BE2C (cell line): ENCODE results near the gene ABHD15.

Source experiments
- DNase-seq: peaks from one replicate; pipeline ENCODE4 v3.0.0-alpha.2; 2020
- H3K27me3 ChIP-seq: fragments of 250-450 bp; sonication (Bioruptor Pico); 2 replicates; pipeline ENCODE4 v1.5.1; 2020; ENCODE audit warnings: mild to moderate bottlenecking
- H3K36me3 ChIP-seq: fragments of 250-450 bp; sonication (Bioruptor Pico); 2 replicates; pipeline ENCODE4 v1.5.1; 2020; ENCODE audit warnings: mild to moderate bottlenecking
- H3K4me1 ChIP-seq: fragments of 250-450 bp; sonication (Bioruptor Pico); 2 replicates; pipeline ENCODE4 v1.5.1; 2020
- H3K4me3 ChIP-seq: 2 replicates; pipeline ENCODE4 v1.5.1; 2011; ENCODE audit warnings: low read depth, low read length
- H3K9me3 ChIP-seq: fragments of 250-450 bp; sonication (Bioruptor Pico); 2 replicates; pipeline ENCODE4 v1.5.1; 2020
- TF ChIP-seq, protein P1 (sequence below): IDR thresholded peaks from 2 replicates; pipeline ENCODE4 v1.5.1; 2012; ENCODE audit warnings: mild to moderate bottlenecking, low read depth, low read length

ABHD15 gene

DNA sequence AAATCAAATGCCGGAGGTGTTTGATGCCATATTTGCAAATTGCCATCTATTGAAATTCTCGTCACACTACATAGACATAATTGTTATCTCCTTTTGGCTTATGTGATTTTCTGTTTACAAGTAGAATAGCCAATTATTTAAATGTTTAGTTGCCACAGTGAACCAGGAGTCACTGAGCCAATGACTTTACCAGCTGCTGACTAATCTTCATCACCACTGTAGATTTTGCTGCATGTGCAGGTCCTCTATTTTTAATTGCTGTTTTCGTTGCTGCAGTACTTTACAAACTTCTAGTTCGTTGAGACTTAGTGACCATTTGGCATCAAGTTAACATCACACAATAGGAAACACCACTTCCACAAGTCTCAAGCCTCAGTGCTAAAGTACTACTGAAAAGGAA lies 22.8 kb downstream of the ABHD15 start:
- no peak for DNase-seq
- TF ChIP-seq, protein P1, sequence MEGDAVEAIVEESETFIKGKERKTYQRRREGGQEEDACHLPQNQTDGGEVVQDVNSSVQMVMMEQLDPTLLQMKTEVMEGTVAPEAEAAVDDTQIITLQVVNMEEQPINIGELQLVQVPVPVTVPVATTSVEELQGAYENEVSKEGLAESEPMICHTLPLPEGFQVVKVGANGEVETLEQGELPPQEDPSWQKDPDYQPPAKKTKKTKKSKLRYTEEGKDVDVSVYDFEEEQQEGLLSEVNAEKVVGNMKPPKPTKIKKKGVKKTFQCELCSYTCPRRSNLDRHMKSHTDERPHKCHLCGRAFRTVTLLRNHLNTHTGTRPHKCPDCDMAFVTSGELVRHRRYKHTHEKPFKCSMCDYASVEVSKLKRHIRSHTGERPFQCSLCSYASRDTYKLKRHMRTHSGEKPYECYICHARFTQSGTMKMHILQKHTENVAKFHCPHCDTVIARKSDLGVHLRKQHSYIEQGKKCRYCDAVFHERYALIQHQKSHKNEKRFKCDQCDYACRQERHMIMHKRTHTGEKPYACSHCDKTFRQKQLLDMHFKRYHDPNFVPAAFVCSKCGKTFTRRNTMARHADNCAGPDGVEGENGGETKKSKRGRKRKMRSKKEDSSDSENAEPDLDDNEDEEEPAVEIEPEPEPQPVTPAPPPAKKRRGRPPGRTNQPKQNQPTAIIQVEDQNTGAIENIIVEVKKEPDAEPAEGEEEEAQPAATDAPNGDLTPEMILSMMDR, result no peak
- Histone ChIP-seq H3K27me3 (no peaks in the 10 kb centered on the region), H3K4me3 (no peak overlapping the region), H3K9me3 (no peaks in the 10 kb centered on the region), H3K36me3 (no peaks in the 10 kb centered on the region; the same call in none of the 2 replicates), H3K4me1 (peaks cover 2% of the 10 kb centered on the region; the same call in 1 of the 2 replicates)

DNA sequence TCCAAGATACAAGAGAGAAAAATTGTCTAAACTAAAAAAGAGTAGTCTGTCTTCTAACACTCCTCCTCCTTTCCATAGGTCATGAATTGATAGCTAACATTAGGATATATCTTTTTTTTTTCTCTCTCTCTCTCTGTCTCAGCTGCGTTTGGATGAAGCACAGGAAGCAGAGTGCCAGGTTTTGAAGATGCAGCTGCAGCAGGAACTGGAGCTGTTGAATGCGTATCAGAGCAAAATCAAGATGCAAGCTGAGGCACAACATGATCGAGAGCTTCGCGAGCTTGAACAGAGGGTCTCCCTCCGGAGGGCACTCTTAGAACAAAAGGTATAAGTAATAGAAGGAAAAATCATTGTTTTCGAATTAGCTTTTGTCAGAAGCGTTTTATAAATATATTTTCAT lies 32.9 kb downstream of the ABHD15 start:
- H3K36me3 ChIP-seq, result no peaks in the 10 kb centered on the region
- TF ChIP-seq, protein P1, result no peak

GRCh38 chr17:29526322-29526721 lies 40.5 kb downstream of the ABHD15 start:
- TF ChIP-seq, protein P1, result no peak
- Histone ChIP-seq H3K9me3 (no peaks in the 10 kb centered on the region), H3K36me3 (no peaks in the 10 kb centered on the region; the same call in 1 of the 2 replicates), H3K4me3 (no peak overlapping the region), H3K27me3 (no peaks in the 10 kb centered on the region), H3K4me1 (no peaks in the 10 kb centered on the region)
- DNase-seq, result no peak

More for the DNA sequence above, 32.9 kb downstream of the ABHD15 start:
- H3K4me1 ChIP-seq, result no peaks in the 10 kb centered on the region
- H3K9me3 ChIP-seq, result no peaks in the 10 kb centered on the region
- no peak overlapping the region for H3K4me3 ChIP-seq
- DNase-seq, result no peak
- H3K27me3 ChIP-seq, result no peaks in the 10 kb centered on the region

GRCh38 chr17:29524692-29525091 lies 42.1 kb downstream of the ABHD15 start:
- no peak for DNase-seq
- TF ChIP-seq, protein P1, result no peak
- Histone ChIP-seq H3K4me1 (no peaks in the 10 kb centered on the region), H3K27me3 (no peaks in the 10 kb centered on the region), H3K36me3 (no peaks in the 10 kb centered on the region; the same call in 1 of the 2 replicates), H3K9me3 (no peaks in the 10 kb centered on the region), H3K4me3 (no peak overlapping the region)

- no peak for DNase-seq
- TF ChIP-seq, protein P1, result no peak
- Histone ChIP-seq H3K9me3 (no peaks in the 10 kb centered on the region), H3K36me3 (peaks cover 8% of the 10 kb centered on the region), H3K27me3 (no peaks in the 10 kb centered on the region), H3K4me1 (no peaks in the 10 kb centered on the region), H3K4me3 (no peak overlapping the region)
These were observed 48.5 kb downstream of the ABHD15 start for GRCh38 chr17:29518359-29518758.

- no peaks in the 10 kb centered on the region for H3K9me3 ChIP-seq
- no peak for DNase-seq
- TF ChIP-seq, protein P1, result no peak
- H3K36me3 ChIP-seq, result peaks cover 8% of the 10 kb centered on the region
- H3K4me1 ChIP-seq, result no peaks in the 10 kb centered on the region
- H3K4me3 ChIP-seq, result no peak overlapping the region
- no peaks in the 10 kb centered on the region for H3K27me3 ChIP-seq
These were observed 52.0 kb downstream of the ABHD15 start for GRCh38 chr17:29514792-29515191.
